ENCODE results near the gene GON4L.

- TF ChIP-seq FOXM1 (IDR thresholded peaks at IDR 0.05; ENCODE audit: borderline replicate concordance, low read depth), result no peak
- TF ChIP-seq CREB1 (IDR thresholded peaks at IDR 0.05; ENCODE audit: low read depth), result no peak
- peak; percentile 61 for TF ChIP-seq CEBPB (IDR thresholded peaks at IDR 0.05)
- TF ChIP-seq EP300 (IDR thresholded peaks at IDR 0.05; ENCODE audit: borderline replicate concordance), result no peak
- TF ChIP-seq NFIC (IDR thresholded peaks at IDR 0.05), result no peak
- no peak for TF ChIP-seq TAF1 (IDR thresholded peaks at IDR 0.05; ENCODE audit: low read depth)
- no peak for TF ChIP-seq EGR1 (IDR thresholded peaks at IDR 0.05)
- no peak for TF ChIP-seq ZBTB7A (IDR thresholded peaks at IDR 0.05; ENCODE audit: low read depth)
- TF ChIP-seq USF1 (IDR thresholded peaks at IDR 0.05), result no peak
Observed at GRCh38 chr1:155776414-155776813, 80.6 kb downstream of the GON4L start.
